ENCODE results near the gene SUSD4.
"Not testable (repeated sequence)": the region's sequence is repeated elsewhere in the genome, so short reads cannot be mapped to it uniquely, and the experiment has no call there.

The SUSD4 gene

DNA sequence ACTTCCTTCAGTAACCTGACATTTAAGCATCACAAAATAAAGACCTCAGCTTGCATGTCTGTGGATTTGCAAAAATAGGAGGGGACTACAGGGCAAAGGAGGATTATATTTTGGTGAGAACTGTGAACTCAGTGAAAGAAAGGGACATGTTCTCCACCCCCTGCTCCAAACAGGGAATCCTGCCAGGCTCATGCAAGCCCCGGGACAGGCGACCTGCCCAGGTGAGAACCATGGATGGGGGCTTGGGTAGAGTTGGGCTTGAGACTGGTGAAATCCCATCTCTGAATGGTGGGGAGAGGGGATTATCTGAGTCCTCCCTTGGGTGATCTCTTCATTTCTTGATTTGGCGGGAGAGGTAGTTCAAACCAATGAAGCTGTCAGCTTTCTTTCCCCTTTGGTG, 110.1 kb downstream of the SUSD4 start:
- no peak for DNase-seq (ENCODE audit: low read depth in 3 of 3)

DNA sequence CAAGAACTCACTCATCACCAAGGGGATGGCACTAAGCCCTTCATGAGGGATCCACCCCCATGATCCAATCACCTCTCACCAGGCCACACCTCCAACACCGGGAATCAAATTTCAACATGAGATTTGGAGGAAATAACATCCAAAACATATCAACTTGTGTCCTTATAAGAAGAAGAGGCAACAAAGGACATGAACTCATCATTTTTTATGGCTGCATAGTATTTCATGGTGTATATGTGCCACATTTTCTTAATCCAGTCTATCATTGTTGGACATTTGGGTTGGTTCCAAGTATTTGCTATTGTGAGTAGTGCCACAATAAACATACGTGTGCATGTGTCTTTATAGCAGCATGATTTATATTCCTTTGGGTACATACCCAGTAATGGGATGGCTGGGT, 112.6 kb downstream of the SUSD4 start:
- DNase-seq (ENCODE audit: low read depth in 3 of 3): not testable (repeated sequence)

DNA sequence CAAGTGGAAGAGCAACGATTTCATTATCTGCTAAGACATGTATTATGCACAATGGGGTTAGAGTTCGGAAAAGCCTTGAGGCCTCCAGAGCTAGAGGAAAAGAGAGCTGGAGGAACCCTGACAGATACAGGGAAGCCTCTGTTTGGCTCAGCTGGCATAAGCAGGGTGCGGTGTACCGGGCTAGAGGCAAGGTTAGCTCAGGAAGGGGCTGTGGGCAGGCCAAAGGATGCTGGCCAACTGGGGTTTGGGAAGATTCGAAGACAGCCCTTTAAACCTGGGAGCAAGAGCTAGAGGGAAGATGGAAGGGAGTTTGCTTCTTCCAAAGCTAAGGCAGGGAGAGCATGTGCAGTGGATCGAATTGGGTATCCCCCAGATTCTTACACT, 113.4 kb downstream of the SUSD4 start:
- DNase-seq (ENCODE audit: low read depth in 3 of 3): no peak

DNA sequence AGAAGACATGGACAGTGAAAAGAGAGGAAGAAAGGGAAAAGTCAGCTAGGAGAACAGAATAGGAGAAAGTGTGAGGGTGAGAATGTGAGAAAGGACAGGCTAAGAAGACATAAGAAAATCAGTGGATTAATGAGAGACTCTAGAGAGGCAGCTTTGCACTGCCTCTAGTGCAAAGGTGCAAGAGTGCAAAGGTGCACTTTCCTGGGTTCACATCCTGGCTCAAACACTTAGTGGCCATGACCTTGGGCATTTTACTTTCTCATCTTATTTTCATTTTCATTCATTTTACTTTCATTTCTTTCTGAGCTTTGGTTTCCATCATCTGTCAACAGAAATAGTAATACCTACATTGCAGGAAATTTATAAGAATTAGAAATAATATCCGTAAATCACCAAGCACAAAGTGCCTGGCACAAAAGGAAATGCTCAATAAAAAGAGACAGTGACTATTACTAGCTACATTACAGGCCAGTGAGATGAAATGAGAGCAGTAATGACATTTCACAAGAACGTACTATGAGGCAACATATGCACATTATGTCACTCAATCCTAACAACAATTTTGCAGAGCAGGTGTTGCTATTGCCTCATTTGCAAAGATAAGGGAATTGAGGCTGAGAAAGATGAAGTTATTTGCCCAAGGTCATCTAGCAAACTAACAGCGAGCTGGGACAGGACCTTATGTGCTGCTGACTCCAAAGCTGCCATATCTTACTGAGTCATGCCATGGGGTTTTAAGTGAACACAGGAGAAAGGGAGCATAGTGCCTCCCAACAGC, 113.9 kb downstream of the SUSD4 start:
- DNase-seq (ENCODE audit: low read depth in 3 of 3): no peak

DNA sequence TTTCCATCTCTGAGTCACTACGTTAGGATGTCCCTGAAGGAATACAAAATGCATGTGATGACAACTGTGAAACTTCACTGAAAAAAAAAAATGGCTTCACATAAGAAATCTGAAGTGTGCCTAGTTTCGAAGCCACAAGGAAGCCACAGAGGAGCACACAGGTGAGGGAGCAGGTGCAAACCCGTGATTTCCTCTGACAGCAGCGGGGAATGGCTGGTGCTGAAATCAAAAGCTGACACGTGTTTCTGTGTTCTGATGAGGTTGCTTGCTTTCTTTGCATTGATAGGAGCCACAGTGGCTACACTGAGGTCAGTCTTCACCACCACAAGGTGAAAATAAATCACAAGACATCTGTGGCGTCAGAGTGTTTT, 115.2 kb downstream of the SUSD4 start:
- no peak for DNase-seq (ENCODE audit: low read depth in 3 of 3)

DNA sequence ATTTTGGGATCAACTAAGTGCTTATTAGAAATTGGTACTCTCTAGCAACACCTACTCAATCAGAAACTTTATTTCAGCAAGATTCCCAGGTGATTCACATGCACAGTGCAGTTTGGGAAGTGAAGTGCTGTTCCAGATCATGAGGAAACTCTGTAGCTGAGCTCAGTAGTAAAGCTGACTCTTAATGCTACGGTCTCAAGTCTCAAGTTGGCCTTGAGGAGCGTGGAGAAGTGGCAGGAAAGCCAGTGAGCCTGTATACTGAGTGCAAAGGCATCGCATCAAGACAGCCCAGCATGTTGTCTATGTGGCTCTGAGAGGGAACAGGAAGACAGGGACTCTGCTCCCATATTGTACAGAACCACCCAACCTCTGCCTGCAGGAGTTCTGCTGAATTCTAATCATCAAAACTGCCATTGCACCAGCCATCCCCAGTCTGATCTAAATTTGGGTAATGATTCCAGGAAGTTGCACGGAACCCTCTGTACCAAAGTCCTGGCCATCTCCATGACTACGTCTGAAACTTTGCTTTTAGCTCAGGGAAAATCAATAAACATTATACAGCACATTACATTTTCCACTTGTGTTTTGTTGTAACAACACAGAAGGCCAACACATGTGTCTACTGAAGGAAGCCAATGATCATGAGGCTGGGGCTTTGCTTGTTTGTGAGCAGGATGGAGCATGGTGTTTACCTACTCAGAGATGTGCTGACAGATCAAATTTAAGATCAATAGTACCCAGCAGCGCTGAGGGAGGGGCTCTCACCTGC, 115.8 kb downstream of the SUSD4 start:
- no peak for DNase-seq (ENCODE audit: low read depth in 3 of 3)

DNA sequence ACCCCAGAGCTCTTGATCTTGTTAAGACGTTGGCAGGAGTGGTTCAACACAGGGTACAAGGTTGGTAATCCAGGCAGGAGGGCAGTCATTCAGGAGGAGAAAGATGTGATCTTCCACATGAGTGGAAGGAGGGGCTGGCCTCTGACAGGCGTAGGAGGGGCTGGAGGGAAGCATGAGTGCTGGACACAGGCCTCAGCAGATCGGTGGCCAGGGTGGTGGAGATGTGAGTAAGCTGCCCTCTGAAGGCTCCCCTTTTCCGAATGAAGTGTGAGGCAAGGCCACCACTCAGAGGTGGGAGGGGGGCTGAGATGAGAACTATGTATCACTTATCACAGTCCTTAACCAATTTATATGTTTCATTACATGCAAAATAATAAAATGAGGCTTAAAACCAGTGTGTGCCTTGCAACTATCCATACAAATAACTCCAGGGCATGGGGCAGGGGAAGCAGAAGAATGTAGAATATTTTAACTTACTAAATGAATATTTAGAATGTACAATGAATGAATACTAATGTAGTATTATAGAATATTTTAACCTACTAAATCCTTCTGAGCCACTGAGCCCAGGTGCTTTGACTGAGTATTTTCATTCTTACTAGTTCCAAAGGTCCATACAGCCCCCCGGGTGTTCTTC, 117.4 kb downstream of the SUSD4 start:
- DNase-seq (ENCODE audit: low read depth in 3 of 3): no peak

DNA sequence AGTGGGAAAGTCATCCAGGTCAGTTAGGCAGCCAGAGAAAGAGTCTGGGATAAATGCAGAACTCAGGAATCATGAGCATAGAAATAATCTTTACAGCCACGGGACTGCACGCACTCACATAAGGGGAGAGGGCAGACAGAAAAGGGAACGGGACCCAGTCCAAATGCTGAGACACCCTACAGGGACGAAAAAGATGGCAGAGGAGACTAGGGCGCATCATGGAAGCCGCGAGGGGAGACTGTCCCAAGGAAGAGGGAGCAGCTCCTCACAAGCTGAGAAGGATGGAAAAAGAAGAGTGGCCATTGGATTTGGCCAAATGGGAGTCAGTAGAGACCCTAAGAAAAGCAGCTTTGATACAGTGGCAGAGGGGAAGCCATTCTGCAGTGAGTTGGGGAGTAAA, 118.0 kb downstream of the SUSD4 start:
- no peak for DNase-seq (ENCODE audit: low read depth in 3 of 3)

DNA sequence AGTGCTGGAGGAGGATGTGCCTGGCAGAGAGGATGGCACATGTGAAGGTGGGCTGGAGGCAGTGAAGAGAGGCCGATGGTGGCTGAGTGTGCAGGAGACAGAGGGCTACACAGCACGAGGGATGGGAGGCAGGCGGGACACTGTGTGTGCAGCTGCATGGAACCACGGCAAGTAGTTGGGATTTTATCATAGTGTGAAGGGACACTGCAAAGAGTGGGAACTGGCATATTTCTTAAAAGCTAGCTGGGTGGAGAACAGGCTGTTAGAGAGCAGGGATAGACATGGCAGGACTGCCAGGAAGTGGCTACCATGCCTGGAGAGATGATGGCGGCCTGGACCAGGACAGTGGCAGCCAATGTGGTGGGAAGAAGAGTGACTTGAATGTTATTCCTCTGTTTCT, 118.6 kb downstream of the SUSD4 start:
- no peak for DNase-seq (ENCODE audit: low read depth in 3 of 3)

DNA sequence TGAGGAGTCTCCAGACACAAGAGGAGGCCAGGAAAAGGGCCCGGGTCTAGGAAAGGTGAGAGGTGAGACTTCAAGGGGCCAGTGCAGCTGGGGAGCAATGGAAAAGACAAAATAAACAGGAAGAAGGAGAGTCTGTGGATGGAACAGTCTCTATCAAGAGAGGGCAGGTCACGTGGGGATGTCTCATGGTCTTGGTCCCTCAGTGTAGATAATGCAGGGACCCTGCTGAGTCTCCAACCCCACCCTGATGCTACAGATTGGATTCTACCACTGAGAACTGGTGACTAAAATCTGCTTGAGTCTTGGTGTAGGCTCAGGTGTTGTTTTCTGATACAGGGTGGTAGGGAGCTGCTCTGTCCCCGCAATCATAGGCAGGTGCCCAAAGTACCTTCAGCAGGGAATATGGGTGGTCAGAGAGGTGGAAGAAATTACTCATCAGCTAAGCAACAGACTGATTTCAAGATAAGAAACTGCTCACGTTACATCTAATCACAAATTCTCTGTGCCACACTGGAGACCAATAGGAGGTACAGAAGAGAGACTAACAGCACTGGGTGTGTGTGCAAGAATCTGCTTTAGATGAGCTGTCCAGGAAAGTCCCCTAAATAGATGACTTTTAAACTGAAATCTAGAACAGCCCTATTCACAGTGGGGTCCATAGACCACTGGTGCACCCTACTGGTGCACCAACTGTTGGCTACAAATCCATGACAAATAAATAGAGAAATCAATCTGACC, 119.4 kb downstream of the SUSD4 start:
- DNase-seq (ENCODE audit: low read depth in 3 of 3): no peak

DNA sequence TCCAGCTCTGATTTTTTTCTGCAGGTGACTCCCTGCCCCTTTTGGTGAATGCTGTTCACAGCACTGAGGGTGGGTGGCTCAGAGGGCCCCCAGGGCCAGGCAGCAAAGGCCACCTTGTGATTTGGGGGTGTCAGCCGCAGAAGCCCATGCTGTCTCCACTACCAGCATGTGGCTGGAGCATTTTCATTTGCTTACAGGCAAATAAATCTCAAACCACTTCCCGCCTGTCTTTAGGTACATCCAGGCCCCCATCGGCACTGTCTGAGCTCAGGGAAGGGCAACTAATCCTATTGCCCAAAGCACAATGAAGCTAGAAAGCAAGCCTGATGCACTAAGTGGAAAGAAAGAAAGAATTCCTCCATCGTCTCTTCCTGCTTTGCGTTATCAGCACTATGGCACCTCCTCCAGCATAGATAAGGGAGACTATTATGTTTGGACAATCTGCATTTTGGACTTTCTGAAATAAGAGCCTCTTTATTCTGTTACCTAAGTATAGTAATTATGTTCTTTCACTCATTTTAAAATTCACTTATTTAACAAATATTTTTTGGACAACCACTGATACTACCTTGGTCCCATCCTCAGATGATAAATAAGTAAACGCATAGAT, 120.4 kb downstream of the SUSD4 start:
- no peak for DNase-seq (ENCODE audit: low read depth in 3 of 3)

DNA sequence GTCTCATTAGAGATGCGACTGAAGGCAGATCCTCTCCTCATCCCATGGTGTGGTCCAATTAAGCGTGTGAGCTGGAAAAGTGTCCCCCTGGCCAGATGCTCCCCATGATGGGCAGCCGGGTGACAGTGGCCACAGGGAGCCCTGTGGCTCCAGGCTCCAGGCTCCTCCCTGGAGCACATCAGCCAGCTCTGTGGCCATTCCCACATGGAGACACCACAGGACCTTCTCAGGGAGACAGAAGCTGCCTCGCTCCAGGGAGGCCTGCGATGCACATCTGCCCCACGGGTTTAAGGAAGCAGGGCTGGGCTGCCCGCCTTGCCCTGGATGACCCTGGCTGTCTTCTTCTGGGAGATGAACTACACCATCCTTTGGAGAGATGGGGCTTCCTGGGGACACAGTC, 121.0 kb downstream of the SUSD4 start:
- no peak for DNase-seq (ENCODE audit: low read depth in 3 of 3)

DNA sequence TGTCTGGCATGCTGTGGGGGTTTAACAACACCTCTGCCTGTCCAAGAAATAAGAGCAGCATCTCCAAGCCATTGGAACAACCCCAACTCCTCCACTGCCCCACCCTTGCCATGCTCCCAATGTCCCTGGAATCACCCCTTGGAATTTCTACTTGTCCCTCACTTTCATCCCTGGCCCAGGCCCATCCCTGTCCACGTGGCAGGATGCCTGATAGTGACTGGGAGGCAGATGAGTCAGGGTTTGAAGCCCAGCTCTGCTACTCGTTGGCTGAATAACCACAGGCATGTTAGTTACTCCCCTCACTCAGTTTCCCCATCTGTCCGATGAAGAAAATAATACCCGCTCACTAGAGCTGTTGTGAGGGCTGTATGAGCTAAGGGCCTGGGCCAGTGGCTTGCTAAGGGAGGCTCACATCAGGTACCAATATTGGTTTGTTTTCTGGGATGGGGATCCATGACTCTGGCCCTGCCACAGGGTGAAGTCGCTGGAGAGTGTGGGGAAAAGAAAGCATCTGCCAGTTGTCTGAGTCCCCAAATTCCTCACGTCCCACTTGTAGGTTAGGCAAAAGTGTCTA, 121.5 kb downstream of the SUSD4 start:
- no peak for DNase-seq (ENCODE audit: low read depth in 3 of 3)

DNA sequence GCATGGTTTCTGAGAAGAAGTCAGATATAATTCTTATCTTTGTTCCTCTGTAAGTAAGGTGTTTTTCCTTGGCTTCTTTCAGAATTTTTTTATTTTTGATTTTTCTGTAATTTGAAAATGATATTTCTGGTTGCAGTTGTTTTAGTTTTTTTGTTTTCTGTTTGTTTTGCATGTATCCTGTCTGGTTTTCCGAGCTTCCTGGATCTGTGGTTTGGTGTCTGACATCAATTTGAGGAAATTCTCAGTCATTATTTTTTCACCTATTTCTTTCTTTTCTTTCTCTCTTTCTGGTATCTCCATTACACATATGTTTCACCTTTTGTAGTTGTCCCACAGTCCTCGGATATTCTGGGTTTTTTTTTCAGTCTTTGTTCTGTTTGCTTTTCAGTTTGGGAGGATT, 123.9 kb downstream of the SUSD4 start:
- DNase-seq (ENCODE audit: low read depth in 3 of 3): no peak

DNA sequence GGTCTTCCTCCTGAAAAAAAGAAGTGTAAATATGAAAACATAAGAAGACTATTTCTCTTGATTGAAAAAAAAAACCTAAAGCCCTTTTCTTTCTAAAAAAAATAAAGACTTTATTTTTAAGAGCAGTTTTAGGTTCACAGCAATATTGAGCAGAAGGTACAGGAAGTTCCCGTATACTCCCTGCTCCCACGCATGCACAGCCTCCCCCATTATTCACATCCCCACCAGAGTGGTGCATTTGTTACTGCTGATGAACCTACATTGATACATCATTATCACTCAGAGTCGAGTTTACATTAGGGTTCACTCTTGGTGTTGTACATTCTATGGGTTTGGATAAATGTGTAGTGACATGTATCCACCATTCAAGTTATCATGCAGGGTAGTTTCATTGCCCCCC, 128.9 kb downstream of the SUSD4 start:
- no peak for DNase-seq (ENCODE audit: low read depth in 3 of 3)

DNA sequence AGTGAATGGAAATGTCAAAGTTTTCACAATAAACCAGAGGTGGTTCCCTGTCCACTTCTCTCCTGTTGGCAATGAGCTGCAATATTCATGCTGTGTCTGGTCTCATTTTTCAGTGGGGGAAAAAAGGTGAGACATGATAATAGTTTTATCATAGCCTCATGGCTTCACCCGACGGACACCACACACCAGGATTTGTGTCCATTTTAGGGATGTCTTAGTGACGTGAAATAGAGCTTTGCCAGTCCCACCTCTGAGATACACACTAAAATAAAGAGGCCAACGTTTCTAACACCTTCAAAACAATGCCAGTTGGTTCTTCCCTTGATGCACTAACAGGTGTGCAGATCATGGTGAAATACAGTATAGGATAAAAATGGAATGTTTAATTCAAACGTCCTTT, 129.4 kb downstream of the SUSD4 start:
- no peak for DNase-seq (ENCODE audit: low read depth in 3 of 3)

DNA sequence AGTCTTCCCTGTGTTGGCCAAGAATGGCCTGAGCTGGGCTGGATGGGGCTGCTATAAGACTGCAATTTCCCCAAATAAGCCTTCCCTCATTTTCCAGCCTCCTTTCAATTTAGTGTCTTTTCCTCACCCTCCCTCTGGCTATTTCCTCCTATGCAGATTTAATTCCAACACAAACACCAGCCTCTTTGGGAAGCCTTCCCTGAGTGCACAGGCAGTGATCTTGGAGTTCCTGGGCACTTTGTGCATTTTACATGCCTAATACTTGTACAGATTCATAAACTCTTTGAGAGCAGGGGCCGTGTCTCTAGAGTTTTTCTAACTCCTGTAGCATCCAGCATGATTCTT, 129.8 kb downstream of the SUSD4 start:
- DNase-seq (ENCODE audit: low read depth in 3 of 3): no peak

DNA sequence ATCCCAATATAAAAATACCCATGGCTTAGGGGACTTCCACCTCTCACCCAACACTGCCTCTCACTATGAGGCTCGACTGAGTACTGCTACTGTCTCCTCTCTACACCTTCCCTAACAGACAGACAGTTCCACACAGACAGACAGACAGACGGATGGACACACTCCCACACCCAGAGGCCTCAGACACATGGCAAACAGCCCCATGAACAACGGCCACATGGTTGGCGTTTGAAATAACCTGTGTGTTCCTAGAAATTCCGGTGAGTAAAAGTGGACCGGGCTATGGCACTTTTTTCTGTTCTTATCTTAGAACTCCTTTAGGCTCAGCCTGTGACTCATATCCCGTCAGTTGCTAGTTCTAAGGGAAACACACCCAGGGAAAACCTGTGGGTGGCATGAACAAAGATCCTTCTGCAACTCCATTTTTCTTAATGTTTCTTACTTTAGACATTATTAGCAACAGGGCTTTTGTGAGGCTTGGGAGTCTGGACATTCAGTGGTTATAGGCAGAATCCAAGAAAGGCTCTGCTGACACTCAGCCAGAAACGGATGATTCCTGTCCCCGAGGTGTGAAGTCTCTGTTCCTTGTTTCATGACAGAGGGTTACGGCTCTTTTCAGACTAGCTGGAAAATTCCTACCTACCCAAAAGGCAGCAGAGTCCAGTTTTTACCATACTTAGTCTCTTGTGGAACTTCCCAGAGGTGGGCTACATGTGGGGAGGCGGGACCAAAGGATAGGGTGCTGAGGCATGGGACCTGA, 130.4 kb downstream of the SUSD4 start:
- DNase-seq (ENCODE audit: low read depth in 3 of 3): no peak

DNA sequence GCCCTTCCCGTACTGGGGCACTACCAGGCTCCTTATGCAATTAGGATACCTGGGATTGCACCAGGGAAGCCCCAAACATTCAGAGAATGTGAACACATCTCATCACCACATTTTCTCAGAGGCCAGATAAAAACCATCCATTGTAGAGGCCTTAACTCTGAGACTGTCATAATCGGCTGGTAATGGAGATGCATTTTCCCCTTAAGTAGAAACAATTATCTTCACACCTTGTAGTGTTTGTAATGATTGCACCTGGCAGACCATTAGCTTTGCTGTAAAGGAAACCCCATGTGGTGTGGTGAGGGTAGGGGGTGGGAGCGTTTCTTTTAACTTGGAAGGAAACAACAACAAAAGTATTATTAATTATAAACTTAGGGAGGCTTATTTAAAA, 131.0 kb downstream of the SUSD4 start:
- no peak for DNase-seq (ENCODE audit: low read depth in 3 of 3)

DNA sequence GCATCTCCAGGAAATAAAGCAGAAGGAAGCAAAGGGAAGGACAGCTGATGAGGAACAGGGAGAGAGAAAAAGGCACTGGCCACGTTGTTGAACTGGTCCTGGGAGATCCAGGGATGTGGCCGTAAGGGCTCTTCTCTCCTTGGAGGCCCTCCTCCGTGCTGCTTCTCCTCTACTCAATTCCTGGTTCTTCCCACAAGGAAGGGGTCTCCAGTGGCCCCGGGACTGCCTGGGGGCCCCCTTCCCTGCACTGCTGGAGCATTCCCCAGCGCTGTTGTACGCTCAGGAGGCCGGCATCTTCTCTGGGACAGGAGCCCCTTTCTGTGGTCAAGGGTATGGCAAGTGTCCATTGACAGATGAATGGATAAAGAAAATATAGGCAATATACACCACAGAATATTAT, 132.4 kb downstream of the SUSD4 start:
- DNase-seq (ENCODE audit: low read depth in 3 of 3): no peak

DNA sequence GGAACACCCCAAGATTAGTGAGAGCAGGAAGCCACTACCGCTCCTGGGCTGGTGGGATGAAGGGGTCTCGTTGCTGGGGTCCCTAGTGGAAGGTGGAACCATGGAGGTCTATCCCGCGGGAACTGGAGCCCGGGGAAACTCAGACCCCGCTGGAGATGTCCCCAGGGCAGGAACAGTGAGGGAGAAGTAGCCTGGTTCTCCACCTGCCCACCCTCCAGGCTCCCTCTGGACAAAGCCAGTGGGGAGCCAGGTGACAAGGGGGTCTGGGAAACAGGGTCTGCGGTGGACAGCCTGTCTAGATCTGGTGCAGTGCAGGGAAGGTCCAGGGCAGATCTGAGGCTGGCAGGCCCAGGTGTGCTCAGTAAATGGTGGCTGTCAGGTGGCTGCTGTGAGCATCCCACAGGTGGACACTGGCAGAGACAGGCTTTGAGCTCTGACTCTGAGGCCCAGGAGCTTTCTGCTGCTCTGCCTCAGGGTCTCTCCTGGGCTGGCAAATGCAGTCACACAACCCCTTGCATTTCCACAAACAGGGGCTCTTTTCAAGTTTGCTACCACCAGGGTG, 132.9 kb downstream of the SUSD4 start:
- DNase-seq (ENCODE audit: low read depth in 3 of 3): no peak
